Sigmoid colon (tissue), 7 donors: Measurements from ENCODE around the gene TEX19. TPM values are rescaled to one million over a fixed set of nuclear protein-coding genes. Genes with fewer than 3 reads are reported as not detected.

Experiments used
- DNase-seq: peaks from one replicate; pipeline ENCODE4 v3.0.0-alpha.2; 2019
- H3K27ac ChIP-seq, 4 donors: fragments of 200-600 bp; sonication (generic); one replicate each; pipeline ENCODE4 v1.5.1; 2016 to 2019; ENCODE audit warnings: mild to moderate bottlenecking in 1 of 4
- H3K27me3 ChIP-seq, 3 donors: fragments of 200-600 bp; sonication (generic); one replicate each; pipeline ENCODE4 v1.5.1; 2019; ENCODE audit warnings: mild to moderate bottlenecking in 1 of 3
- H3K36me3 ChIP-seq, 4 donors: fragments of 200-600 bp; sonication (generic); one replicate each; pipeline ENCODE4 v1.5.1; 2016 to 2019
- H3K4me1 ChIP-seq, 4 donors: fragments of 200-600 bp; sonication (generic); one replicate each; pipeline ENCODE4 v1.5.1; 2017 to 2019
- H3K4me3 ChIP-seq, 4 donors: fragments of 200-600 bp; sonication (generic); one replicate each; pipeline ENCODE4 v1.5.1; 2017 to 2019; ENCODE audit warnings: mild to moderate bottlenecking in 2 of 4, moderate library complexity in 1 of 4
- H3K9me3 ChIP-seq, 4 donors: fragments of 200-600 bp in 3 of 4; sonication (generic) in 3 of 4; one replicate each; pipeline versions ENCODE4 v1.5.1 to v1.6.1; 2013 to 2019
- CTCF ChIP-seq, 4 experiments: fragments of 450-650 bp in 3 of 4; fragments of 200-600 bp in 1 of 4; IDR thresholded peaks; one replicate each; pipeline ENCODE4 v1.5.1; 2016 to 2019; ENCODE audit warnings: antibody characterized with exemption in 4 of 4, mild to moderate bottlenecking in 3 of 4, moderate library complexity in 2 of 4
- EP300 ChIP-seq, 4 donors: sonication (generic); formaldehyde crosslinking; IDR thresholded peaks; one replicate each; pipeline ENCODE4 v1.6.1; 2017; ENCODE audit warnings: antibody characterized with exemption in 4 of 4
- POLR2A ChIP-seq, 2 donors: fragments of 450-650 bp; IDR thresholded peaks; one replicate each; pipeline ENCODE4 v1.6.1; 2016; ENCODE audit warnings: antibody characterized with exemption in 2 of 2, mild to moderate bottlenecking in 2 of 2, moderate library complexity in 2 of 2
- POLR2AphosphoS5 ChIP-seq, 4 donors: sonication (generic); formaldehyde crosslinking; IDR thresholded peaks; one replicate each; pipeline ENCODE4 v1.6.1; 2017; ENCODE audit warnings: antibody characterized with exemption in 4 of 4
- WGBS, 2 donors: extraction: QIAGEN DNeasy Blood & Tissue Kit; methylation state at CpG; one replicate each; pipeline ENCODE4 v1.1.7; 2013; 5-methylcytosine and 5-hydroxymethylcytosine counted together
- intact Hi-C: fragments of 100-400 bp; cut with DNase I; formaldehyde crosslinking; loops from one replicate; pipeline ENCODE4 v1.15.1; 2023
- polyA plus RNA-seq, 3 donors: library from polyadenylated mRNA; stranded (reverse); fragments of 200-250 nt; gene quantifications; one replicate each; pipeline ENCODE4 v1.2.3, GENCODE V29; 2013
- total RNA-seq, 4 donors: library from RNA; depleted of rRNA; stranded (reverse); fragments of >200 nt; gene quantifications; one replicate each; pipeline ENCODE4 v1.1.0, GENCODE V29; 2016
- donor health status: healthy with polysubstance abuse.
- donor health status: Bipolar disorder and iron deficiency.
- donor health status: healthy.

TEX19 gene
- total and polyA plus RNA-seq, 7 donors = 0.04 TPM; not detected in 6

GRCh38 chr17:82385559-82386254, 26.7 kb downstream of the TEX19 start:
- TF ChIP-seq POLR2AphosphoS5 (IDR thresholded peaks at IDR 0.05) = no peak
- peak overlapping the region in 1 of 4 donors; percentile 11 for H3K27ac ChIP-seq

GRCh38 chr17:82386255-82386831, 27.3 kb downstream of the TEX19 start:
- DNase-seq = no peak
- H3K27me3 ChIP-seq = peaks cover 26 to 63% (median 44%) of the 10 kb centered on the region in 3 donors
- no peaks in the 10 kb centered on the region for H3K36me3 ChIP-seq
- H3K27ac ChIP-seq = no peak overlapping the region
- H3K4me3 ChIP-seq = no peak overlapping the region
- 23 to 47% methylated on average over 17 of the region's 17 CpGs for WGBS, 2 donors
- peaks cover 0 to 21% (median 17%) of the 10 kb centered on the region in 4 donors for H3K4me1 ChIP-seq
- no peaks in the 10 kb centered on the region for H3K9me3 ChIP-seq
- TF ChIP-seq POLR2A (IDR thresholded peaks at IDR 0.05) = no peak
- TF ChIP-seq EP300 (IDR thresholded peaks at IDR 0.05) = no peak
- no peak for TF ChIP-seq POLR2AphosphoS5 (IDR thresholded peaks at IDR 0.05)
- TF ChIP-seq CTCF (IDR thresholded peaks at IDR 0.05) = no peak
- intact Hi-C loops = no loop called here

More at GRCh38 chr17:82385559-82386254, 26.7 kb downstream of the TEX19 start:
- no peaks in the 10 kb centered on the region for H3K36me3 ChIP-seq
- intact Hi-C loops = no loop called here
- H3K4me1 ChIP-seq = peaks cover 0 to 21% (median 17%) of the 10 kb centered on the region in 4 donors
- H3K27me3 ChIP-seq = peaks cover 26 to 63% (median 44%) of the 10 kb centered on the region in 3 donors
- WGBS, 2 donors = 41% methylated on average over 26 of the region's 26 CpGs
- no peak for DNase-seq
- H3K4me3 ChIP-seq = no peak overlapping the region
- no peaks in the 10 kb centered on the region for H3K9me3 ChIP-seq

GRCh38 chr17:82386881-82387704, 28.0 kb downstream of the TEX19 start:
- Histone ChIP-seq H3K4me1 (peaks cover 0 to 21% (median 17%) of the 10 kb centered on the region in 4 donors), H3K4me3 (no peak overlapping the region), H3K27ac (no peak overlapping the region), H3K36me3 (peaks cover 0 to 7% (median 0%) of the 10 kb centered on the region in 4 donors), H3K9me3 (no peaks in the 10 kb centered on the region), H3K27me3 (peaks cover 26 to 56% (median 44%) of the 10 kb centered on the region in 3 donors)
- intact Hi-C loops = no loop called here
- TF ChIP-seq POLR2AphosphoS5 (IDR thresholded peaks at IDR 0.05) = no peak
- no peak for TF ChIP-seq CTCF (IDR thresholded peaks at IDR 0.05)
- TF ChIP-seq EP300 (IDR thresholded peaks at IDR 0.05) = no peak
- TF ChIP-seq POLR2A (IDR thresholded peaks at IDR 0.05) = no peak
- no peak for DNase-seq
- 14 to 39% methylated on average over 38 of the region's 38 CpGs for WGBS, 2 donors

- H3K36me3 ChIP-seq = peaks cover 0 to 14% (median under 1%) of the 10 kb centered on the region in 4 donors
- no peak for DNase-seq
- intact Hi-C loops = no loop called here
- peaks cover 0 to 21% (median 17%) of the 10 kb centered on the region in 4 donors for H3K4me1 ChIP-seq
- no peak overlapping the region for H3K4me3 ChIP-seq
- peaks cover 26 to 50% (median 39%) of the 10 kb centered on the region in 3 donors for H3K27me3 ChIP-seq
- whole genome bisulfite sequencing, 2 donors = 25 to 67% methylated on average over 3 of the region's 3 CpGs
- H3K9me3 ChIP-seq = no peaks in the 10 kb centered on the region
- no peak overlapping the region for H3K27ac ChIP-seq
- TF ChIP-seq CTCF (IDR thresholded peaks at IDR 0.05) (no peak), POLR2AphosphoS5 (IDR thresholded peaks at IDR 0.05) (no peak), EP300 (IDR thresholded peaks at IDR 0.05) (no peak), POLR2A (IDR thresholded peaks at IDR 0.05) (no peak)
Measured at GRCh38 chr17:82387705-82388106, 28.7 kb downstream of the TEX19 start.
